GM12801 (cell line): ENCODE measurements around the gene KIAA0040.

Source experiments
- CTCF ChIP-seq: IDR thresholded peaks from one replicate; pipeline ENCODE4 v1.5.1; 2011; ENCODE audit warnings: control low read depth; ENCODE audit not compliant: insufficient read length; ENCODE audit errors: extremely low read depth

Gene KIAA0040

DNA sequence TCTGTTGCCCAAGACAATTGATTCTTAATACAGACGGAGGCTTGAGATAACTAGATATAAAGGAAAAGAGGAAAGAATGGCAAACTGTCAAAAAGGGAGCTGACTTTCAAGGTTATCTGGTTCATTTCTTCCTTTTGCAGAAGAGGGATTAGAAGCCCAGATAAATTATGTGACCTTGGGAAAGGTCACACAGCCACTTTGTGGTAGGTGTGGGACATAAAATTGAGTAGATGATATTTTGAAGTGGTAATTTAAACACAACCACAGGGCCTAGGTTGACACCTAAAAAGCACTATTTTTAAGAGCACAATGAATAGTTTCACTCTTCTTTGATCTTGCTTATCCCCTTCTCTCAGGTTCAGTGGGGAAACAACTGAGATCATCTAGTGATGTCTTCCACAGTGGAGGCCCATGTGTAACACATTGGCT lies 16.9 kb upstream of the KIAA0040 start:
- TF ChIP-seq CTCF = no peak

DNA sequence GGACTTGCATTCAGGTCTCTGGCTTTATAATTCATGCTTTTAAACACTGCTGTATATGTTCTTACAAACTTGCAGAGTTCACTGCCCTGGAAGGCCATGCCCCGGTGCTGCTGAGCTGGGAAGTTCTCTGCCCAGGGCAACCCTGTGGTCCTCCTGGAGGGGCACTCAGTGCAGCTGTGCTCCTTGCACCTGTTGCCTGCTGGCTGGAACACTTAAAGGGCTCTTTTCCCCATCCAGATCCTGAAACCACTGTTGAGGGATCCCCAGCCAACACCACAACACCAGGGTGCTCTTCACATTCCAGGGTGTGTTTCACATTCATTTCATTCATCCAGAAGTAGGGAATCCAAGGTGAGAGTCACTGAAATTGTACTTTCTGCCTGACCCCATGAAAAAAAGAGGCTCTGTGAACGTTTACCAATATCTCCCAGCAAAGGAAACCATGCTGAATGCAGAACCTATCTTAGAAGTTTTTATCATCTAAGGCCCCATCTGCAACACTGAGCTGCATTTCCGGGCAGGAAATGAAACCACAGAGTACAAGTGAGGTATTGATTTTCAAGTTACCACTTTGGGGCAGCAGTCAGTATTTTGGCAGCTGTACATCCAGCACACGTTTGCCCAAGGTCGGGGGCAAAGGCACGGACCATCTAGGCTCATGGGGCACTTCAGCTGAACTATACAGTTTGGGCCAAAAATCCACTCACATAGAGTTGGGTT lies 16.4 kb upstream of the KIAA0040 start:
- no peak for TF ChIP-seq CTCF

- no peak for TF ChIP-seq CTCF
These were observed 15.4 kb upstream of the KIAA0040 start for GRCh38 chr1:175207971-175208370.

- no peak for TF ChIP-seq CTCF
These were observed 14.1 kb upstream of the KIAA0040 start for GRCh38 chr1:175206687-175207086.

- TF ChIP-seq CTCF = no peak
These were observed 11.8 kb upstream of the KIAA0040 start for GRCh38 chr1:175204330-175204729.

GRCh38 chr1:175203570-175204068 lies 11.0 kb upstream of the KIAA0040 start:
- TF ChIP-seq CTCF = no peak

- TF ChIP-seq CTCF = no peak
These were observed 8.3 kb upstream of the KIAA0040 start for GRCh38 chr1:175200678-175201521.
